HG02571 (cell line): ENCODE data around the gene WDR7.

Experiments used
- ATAC-seq: cut with Tn5 transposase; IDR thresholded peaks from one replicate; pipeline ENCODE4 v1.9.1; 2021; ENCODE audit warnings: mild to moderate bottlenecking, moderate library complexity; ENCODE audit not compliant: unreplicated experiment

Gene WDR7

DNA sequence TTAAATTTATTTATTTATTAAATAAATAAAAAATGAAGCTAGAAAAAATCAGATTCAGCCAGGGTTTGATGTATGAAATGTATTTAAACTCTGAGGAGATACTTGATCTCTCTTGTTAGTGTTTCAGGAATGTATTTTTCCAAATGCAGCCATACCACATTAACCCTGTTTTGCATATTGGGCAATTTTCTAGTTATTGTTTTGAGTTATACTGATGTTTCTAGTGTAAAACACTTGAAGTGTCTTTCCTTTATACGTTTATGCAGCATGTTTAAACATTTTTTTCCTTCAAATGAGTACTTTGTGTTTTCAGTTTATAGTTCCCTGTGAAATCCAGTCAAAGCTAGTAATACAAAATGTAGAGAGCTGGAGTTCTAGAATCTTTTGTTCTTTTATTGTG, 69.9 kb downstream of the WDR7 start:
- no peak for ATAC-seq

GRCh38 chr18:56721491-56721890, 70.3 kb downstream of the WDR7 start:
- ATAC-seq, result no peak

DNA sequence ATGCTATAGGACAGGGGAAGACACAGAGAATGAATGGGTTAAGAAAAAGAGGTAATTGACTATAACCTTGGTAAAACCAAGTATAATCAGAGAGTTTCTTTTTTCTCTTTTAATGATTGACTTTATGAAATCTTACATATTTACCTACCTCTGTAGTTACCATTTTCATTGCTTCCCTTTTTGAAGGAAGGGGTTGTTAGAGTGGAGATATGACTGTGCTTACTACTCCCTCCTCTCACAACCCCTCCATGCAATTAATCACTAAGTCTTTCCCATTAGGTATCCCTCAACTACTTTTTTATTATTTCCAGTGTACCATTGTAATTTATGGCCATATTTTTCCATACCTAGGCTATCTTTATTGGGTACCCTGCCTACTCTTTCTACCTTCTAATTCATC, 71.4 kb downstream of the WDR7 start:
- ATAC-seq, result no peak

DNA sequence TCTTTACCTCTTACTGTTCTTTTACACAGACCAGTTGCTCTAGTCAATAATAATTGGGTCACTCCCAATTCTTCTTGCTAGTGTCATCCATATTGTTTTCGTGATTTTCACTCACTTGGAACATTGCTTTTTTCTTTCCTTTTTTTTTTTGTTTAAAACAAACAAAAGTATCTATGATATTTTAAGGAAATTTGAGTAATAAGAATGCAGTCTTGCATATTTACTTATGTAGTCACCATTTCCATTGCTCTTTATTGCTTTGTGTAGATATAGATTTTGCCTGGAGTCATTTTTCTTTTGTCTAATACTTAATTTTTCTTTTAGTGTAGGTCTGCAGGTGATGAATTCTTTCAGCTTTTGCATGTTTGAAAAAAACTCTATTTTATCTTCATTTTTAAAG, 71.9 kb downstream of the WDR7 start:
- no peak for ATAC-seq

GRCh38 chr18:56723706-56724105, 72.5 kb downstream of the WDR7 start:
- ATAC-seq, result no peak

DNA sequence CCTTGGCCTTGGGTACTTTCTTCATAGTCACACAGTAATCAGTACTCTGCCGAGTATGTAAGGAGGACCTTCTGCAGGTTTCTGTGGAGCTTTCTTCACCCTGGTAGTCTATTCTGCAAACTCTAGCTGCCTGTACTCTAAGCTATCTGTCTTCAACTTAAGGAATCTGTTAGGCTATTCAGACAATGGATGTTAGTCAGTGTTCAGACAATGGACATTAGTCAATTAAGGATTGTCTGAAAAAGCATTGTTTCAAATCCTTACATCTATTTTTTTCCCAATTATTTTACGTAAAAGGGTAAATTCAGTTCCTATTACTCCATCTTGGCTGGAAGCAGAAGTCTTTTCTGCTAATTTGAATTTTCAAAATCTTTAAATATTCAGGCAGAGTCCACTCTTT, 75.7 kb downstream of the WDR7 start:
- ATAC-seq, result no peak

- ATAC-seq, result no peak
Measured at GRCh38 chr18:56727399-56727798, 76.2 kb downstream of the WDR7 start.

DNA sequence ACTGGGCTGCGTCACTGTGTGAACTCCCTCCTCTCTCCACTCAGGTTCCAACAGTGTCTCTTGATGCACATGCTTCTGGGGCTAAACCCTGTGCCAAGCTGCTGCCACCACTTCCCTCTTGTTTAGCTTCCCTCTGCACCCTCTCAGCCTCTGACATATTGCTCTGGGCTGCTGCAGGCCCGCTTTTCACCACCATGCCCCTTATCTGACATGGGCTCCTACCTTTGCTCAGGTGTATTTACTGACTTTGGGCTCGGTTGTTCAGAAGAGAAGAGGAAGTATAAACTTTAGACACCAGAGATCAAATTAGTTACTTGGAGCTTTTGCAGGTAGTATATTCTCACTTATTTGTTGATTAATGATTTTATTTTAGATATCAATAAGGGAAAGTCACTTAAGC, 77.6 kb downstream of the WDR7 start:
- ATAC-seq, result no peak

- no peak for ATAC-seq
Measured at GRCh38 chr18:56738184-56738583, 87.0 kb downstream of the WDR7 start.

DNA sequence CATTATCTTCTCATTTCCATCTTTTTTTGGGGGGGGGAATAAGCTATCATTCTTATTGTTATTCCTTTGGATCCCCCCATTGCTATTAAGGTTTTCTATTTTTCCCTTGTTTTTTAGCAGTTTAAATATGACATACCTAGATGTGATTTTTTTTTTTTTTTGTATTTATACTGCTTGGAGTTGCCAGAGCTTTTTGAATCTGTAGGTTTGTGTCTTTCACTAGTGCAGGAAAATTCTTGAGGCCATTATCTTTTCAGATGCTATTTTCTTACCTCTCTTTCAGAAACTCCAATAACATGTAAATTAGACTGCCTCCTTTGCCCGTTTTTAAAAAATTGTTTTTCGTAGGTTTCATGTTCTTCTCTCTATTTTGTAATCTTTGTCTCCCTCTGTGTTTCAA, 88.6 kb downstream of the WDR7 start:
- ATAC-seq, result no peak

DNA sequence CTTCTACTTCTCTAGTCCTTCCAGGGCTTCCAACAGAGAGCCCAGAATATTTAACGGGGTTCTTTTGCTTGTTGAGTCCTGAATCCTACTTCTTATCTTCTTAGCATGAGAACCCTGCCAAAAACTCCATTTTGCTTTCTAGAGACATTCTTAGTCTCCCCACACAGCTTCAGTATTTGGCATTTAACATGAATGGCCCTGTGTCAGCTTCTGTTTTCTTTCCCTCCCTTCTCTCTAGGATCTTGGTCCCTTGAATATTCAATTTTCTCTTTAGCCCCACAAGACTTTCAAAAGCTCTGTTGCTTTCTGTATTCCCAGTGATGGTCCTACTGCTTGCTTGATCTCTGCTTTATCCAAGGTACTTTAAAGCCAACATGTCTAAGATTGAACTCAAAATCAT, 89.5 kb downstream of the WDR7 start:
- ATAC-seq, result no peak

- ATAC-seq, result no peak
Measured at GRCh38 chr18:56741685-56742084, 90.5 kb downstream of the WDR7 start.

DNA sequence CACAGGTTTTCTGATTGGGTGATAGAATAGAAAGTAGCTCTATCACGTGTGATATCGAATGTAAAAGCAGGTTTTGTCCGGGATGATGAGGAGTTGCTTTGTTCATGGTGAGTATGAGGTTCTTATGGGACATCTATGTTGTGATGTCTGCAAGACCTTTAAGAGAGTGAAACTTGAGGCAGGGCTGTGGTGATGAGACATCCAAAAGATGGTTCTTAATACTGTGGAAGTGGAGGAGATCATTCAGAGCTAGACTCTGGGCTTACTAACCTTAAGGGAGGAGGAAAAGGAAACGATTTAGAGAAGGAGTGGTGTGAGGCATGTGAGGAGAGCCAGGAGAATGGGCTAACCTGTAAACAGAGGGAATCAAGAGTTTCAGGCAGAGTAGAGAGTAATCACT, 92.0 kb downstream of the WDR7 start:
- ATAC-seq, result no peak

DNA sequence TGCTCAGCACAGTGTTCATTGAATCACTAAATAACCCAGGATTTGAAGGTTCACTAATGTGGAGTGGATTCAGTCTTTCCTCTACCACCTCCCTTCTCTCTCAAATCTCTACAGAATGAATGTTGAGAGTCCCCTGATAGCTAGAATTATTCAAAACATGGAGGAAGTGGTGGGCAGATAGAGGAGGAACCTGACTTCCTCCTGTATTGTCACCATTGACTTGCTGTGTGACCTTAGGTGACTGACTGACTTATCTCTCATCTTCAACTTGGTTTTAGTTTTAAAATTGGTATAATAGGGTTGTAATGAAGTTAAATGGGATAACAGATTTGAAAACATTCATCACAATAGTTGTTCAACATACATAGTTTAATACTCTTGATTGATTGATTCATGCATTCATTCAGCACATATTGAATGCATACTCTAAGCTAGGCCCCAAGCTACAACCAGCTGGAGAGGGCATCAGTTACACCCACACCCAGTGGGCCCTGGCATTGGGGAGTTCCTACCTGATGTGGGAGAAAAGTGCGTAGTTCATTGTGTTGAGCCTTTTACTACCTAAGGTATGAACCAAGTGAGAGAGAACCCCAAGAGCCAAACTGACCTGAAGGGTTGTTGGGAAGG, 96.0 kb downstream of the WDR7 start:
- no peak for ATAC-seq

GRCh38 chr18:56747857-56748256, 96.7 kb downstream of the WDR7 start:
- no peak for ATAC-seq

- ATAC-seq, result no peak
Measured at GRCh38 chr18:56748698-56749268, 97.6 kb downstream of the WDR7 start.

- ATAC-seq, result no peak
Measured at GRCh38 chr18:56756966-56757365, 105.8 kb downstream of the WDR7 start.

GRCh38 chr18:56770097-56770496, 118.9 kb downstream of the WDR7 start:
- no peak for ATAC-seq

- ATAC-seq, result no peak
Measured at GRCh38 chr18:56770873-56771272, 119.7 kb downstream of the WDR7 start.

DNA sequence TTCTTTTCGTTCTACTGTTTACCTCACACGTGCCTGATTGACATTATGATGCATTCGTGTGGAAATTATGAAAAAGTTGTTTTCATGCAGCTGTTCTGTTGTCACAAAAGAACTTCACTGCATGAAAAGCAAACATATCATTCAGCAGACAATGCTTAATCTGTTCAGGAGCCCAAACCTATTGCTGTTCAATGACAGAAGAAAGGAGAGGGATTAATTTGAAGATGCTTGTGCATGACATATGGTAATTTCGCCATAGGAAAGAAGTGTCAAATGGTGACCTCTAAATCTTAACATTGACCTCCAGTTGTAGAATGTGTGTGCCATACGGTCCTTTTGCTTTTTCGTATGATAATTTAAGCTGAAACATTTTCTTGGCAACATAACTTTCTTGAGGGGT, 124.5 kb downstream of the WDR7 start:
- no peak for ATAC-seq

- ATAC-seq, result no peak
Measured at GRCh38 chr18:56787390-56787789, 136.2 kb downstream of the WDR7 start.

DNA sequence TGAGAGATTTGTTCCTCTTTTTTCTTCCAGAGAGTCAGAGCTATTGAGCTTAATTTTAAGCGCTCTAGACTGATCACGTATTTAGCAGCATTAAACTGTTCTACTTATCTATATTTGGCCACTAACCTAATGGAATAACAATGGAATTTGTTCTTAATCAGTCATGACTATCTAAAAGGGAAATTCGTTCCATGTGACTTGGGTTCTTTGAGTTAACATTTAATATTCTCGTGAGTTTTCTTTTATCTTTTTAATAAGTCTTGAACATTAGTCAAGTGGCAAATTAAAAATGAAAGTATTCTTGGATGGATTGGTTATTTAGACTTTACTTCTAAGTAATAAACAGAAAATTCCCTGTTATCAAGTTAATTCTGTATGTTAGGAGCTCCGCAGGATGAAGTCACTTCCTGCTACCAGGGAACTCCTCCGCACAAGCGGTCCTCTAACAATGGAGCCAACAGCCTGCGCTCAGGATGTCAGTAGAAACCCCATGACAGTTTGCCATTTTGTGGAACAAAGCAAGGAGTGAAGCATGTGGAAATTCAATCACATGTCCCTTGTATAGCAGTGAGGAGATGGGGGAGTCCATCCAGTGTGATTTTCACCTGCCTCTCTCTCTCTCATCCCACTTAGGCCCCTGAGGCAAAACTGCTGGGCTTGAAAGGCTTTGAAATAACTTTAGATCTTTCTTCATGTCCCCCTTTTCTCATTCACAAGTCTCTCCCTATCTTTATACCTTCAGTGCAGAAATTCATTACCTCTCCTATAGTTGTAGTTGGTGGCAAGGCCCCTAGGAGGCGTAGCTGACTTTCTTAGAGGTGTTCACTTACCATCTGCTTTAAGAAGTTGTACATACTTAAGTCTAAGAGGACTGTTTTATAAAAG, 138.1 kb downstream of the WDR7 start:
- no peak for ATAC-seq
